UCSD-AML1 (cell line): ENCODE measurements around the gene HCRTR1.
A peak's percentile ranks its signal among the peaks of the same experiment; 100 is the strongest.
"Not testable (repeated sequence)": the region's sequence is repeated elsewhere in the genome, so short reads cannot be mapped to it uniquely, and the experiment has no call there.

Source experiments
- DNase-seq: peaks from one replicate; lab custom pipeline; 2025; ENCODE audit not compliant: unreplicated experiment; lab: John Stamatoyannopoulos, UW

Gene HCRTR1

GRCh38 chr1:31581821-31582810 lies 35.4 kb upstream of the HCRTR1 start:
- DNase-seq, result no peak

DNA sequence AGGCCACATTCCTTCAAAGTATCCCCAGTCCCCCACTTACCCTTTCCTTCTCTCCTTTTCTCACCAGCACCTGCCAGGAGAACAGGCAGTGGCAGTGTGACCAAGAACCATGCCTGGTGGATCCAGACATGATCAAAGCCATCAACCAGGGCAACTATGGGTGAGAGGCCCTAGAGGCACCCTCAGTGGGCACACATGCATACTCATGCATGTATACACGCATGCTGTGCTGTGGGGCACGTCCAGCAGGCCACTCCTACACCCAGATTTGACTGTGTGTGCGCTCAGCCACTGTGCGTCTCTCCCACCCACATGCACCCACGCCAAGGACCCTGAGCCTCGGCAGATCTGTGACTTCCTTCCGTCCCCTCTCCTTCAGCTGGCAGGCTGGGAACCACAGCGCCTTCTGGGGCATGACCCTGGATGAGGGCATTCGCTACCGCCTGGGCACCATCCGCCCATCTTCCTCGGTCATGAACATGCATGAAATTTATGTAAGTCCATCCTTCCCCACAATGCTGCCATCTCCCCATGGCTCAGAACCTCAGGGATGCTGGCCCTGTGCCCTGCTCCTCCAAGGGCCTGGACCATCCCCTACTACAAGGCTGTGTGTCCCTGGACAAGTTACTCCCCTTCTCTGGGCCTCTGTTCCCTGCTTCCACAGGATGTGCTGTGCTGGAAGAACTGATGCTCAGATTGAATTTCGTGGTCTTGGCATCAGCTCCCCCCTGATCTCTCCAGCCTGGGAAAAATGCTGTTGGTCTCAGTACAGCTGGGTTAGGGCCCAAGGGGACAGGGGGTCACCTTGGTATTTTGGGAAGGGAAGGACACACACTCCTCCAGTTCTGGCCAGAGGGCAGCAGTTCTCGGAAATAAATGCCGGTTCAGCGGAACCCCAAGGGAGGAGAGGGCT lies 34.2 kb upstream of the HCRTR1 start:
- no peak for DNase-seq

- DNase-seq, result no peak
Measured at GRCh38 chr1:31583995-31584868, 33.3 kb upstream of the HCRTR1 start.

- DNase-seq, result no peak
Measured at GRCh38 chr1:31584869-31585735, 32.4 kb upstream of the HCRTR1 start.

DNA sequence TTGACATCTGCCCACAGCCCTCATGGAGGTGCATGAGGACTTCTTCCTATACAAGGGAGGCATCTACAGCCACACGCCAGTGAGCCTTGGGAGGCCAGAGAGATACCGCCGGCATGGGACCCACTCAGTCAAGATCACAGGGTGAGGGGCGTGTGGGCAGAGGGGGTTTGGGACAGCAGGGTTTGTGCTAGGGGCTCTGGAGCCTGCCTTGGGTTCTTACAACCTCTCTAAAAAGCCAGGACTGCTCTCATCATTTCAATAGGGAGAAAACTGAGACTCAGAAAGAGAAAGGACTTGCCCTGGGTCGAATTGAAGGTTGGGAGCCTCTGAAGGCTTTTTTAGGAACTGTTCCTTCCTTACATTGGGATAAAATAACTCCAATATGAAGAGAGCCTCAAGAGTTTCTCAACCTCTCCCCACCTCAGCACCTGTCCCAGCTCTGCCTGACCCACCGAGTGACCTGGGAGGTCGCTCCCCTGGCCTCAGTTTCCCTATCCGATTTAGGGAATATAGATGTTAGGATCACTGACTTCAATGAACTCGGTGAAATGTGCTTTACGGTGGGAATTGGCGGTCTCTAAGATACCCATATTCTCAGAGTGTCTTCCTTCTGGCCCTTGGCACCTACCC lies 31.6 kb upstream of the HCRTR1 start:
- DNase-seq, result no peak

- DNase-seq, result no peak
Measured at GRCh38 chr1:31586376-31587327, 30.8 kb upstream of the HCRTR1 start.

DNA sequence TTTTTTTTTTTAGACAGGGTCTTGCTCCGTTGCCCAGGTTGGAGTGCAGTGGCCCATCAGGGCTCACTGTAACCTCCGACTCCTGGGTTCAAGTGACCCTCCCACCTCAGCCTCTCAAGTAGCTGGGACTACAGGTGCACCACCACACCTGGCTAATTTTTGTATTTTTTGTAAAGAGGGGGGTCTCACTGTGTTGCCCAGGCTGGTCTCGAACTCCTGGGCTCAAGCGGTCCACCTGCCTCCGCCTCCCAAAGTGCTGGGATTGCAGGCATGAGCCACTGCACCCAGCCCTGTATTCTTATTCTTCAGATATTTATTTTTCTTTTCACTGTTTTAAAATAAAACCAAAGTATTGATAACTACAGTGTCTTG lies 30.2 kb upstream of the HCRTR1 start:
- not testable (repeated sequence) for DNase-seq

DNA sequence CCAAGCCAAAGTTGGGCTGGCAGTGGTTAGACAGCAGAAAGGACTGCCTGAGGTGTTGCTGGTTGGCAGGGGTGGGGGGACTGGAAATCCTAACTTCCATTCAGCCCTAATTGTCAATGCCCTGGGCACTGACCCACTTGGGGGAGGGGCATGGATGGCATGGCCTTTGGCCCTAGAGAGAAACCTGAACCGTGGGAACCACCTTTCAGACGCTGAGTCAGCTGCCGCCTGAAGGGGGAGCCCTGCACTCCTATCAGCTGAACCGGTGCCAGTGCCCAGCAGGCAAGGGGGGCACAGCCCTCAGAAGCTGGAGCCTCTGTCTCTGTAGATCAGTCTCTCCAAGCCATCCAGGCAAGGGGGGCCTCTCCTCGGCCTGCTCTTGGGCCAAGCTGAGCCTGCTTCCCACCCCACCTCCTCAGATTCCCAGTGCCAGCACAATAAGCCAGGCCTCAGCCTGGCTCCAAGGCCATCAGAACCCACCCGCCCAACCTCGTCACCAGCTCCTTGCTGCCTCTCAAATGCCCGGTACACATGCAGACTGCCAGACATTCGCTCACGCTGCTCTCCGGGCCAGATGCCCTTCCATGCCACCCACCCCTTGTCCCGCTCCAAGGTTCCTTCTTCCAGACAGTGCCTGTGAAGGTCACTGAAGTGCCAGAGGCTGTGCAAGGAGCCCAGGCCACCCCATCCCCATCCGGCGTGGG lies 29.6 kb upstream of the HCRTR1 start:
- DNase-seq, result peak; percentile 46

- DNase-seq, result no peak
Measured at GRCh38 chr1:31588751-31589515, 28.6 kb upstream of the HCRTR1 start.

DNA sequence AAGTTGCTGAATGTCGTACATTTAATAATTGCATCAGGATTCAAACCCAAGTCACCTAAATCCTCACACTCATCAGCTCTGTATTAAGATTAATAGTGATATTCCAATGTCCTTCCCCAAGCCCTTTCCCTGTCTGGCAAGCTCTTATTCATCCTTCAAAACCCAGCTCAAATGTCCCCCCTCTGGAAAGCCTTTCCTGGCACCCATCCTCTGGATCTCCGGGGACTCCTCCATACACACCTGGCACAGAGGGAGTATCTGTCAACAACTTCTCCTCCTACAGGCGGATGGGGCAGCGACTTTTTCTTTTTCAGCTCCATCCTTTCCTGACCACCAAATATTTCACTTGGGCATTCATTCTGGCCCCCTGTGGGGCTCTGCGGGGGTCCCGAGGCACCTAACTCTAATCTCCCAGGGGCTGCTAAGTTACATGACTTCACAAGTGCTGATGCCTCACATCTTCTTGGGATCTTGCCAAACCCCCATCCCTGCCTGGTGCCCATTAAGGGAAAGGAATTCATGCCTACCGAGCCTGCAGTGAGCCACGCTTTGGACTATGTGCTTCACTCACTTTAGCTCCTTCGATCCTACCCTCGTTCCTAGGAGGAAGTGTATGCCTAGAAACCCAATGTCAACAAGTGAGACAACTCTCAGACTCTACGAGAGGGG lies 25.9 kb upstream of the HCRTR1 start:
- no peak for DNase-seq

GRCh38 chr1:31592132-31592531 lies 25.4 kb upstream of the HCRTR1 start:
- DNase-seq, result no peak

- DNase-seq, result no peak
Measured at GRCh38 chr1:31593136-31593665, 24.3 kb upstream of the HCRTR1 start.

- DNase-seq, result peak; percentile 57
Measured at GRCh38 chr1:31593770-31594632, 23.5 kb upstream of the HCRTR1 start.

- no peak for DNase-seq
Measured at GRCh38 chr1:31595836-31596736, 21.4 kb upstream of the HCRTR1 start.
